Stimulated activated CD4-positive, alpha-beta T cell treated with anti-CD3 and anti-CD28 coated beads, Interleukin-1b, Interleukin-23, amount 100 ng/mL, for 1 hour (primary cell): ENCODE data around the gene PNMA6E.

Experiments used
- DNase-seq, 2 donors: peaks; one replicate each; pipeline ENCODE4 v3.0.0-alpha.2; 2020; ENCODE audit warnings: low read depth in 2 of 2

The PNMA6E gene

GRCh38 chrX:153435845-153436244 lies 34.7 kb upstream of the PNMA6E start:
- no peak for DNase-seq

DNA sequence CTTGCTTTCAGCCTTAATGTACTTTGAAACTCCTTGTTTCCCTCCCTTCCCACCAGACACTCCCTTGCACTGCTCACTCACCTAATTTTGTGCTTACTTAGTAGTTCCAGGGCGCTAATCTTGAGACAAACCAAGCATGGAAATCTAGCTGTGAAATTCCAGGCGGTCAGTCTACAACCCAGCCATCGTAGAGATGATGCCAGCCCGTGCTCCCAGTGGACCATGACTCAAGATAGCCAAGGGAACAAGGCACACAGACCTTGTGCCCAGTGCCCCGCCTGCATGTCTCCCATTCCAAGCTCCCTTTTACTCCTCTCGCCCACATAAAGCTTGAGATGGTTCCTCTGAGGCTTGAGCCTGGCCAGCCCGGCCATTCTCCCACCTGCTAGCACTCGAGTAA lies 33.7 kb upstream of the PNMA6E start:
- no peak for DNase-seq

DNA sequence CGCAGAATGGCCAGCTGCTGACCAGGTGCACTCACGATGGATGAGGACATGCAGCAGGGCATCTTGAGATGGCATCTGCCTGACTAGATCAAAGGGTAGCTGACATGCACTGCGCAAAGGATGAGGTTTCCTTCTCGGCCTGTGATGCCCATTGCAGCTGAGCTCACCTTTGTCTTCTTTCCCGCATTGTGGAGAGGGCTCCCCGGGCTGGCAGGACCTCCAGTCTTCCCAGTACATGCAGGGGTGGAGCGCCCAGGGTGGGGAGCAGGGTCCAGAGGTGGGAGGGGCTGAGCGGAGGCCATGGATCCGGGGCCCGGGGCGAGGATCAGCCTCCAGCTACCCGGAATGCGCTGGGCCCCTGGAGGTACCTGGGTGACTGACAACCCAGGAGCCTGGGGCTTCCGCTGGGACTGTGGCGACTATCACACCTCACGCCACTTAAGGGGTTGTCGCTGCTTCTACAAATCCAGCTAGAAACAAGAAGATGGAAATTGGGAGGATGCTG lies 32.7 kb upstream of the PNMA6E start:
- no peak for DNase-seq

DNA sequence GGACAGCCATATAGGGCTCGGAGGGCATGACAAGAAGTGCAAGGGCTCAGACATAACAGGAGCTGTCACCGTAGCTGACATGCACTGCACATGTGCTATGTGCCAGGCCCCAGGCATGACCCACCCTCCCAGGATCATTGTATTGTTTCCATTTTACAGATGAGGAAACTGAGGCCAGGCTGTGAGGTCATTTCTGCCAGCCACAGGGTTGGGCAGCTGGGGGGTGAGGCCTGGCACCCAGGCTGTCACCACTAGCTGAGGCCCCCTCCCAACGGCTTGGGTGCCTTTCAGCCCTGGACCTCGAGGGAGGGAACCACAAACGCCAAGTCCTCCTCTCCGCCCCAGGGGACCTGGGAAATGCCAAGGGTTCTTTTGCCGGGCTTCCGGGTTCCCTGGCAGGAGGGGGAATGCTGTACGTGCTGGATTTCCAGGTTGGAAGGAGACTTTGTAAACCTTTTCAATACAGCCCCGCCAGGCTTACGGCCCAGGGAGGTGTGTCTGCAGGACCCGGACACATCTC lies 32.1 kb upstream of the PNMA6E start:
- no peak for DNase-seq

DNA sequence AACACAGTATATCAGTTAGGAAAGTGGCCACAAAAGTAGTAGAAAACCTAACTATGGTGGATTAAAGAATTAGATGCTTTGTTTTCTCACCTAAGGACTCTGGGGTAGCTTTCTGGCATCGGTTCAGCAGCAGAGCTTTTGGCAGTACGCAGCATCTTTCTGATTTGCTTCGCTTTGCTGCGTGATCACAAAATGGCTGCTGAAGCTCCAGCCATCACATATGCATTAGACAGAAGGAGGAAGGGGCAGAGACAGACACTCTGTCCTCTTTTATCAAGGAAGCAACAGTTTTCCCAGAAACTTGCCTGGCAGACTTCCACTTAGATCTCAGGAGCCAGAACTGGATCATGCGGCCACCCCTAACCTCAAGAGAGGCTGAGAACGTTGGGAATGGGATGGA lies 29.6 kb upstream of the PNMA6E start:
- DNase-seq, result no peak

GRCh38 chrX:153426204-153426603 lies 25.1 kb upstream of the PNMA6E start:
- no peak for DNase-seq

- DNase-seq, result no peak
Measured at GRCh38 chrX:153423652-153424051, 22.5 kb upstream of the PNMA6E start.

DNA sequence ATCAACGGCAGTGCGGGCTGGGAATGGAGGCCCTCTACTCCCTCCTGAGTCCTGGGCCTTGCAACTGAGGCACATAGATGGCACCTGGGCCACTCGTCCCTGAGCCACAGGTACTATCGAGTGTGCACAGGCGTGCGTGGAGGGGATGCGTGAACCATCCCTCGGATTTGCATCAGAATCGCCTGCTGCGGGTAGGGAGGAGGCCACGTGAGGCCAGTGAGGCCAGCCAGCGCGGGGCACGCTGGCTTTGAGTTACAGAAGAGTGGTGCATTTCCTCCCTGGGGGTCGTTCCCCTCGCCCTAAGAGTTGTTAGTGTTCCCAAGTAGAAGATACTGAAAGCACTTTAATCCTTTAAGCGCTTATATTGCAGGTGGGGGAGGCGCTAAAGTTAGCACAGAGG lies 20.7 kb upstream of the PNMA6E start:
- DNase-seq, result no peak

DNA sequence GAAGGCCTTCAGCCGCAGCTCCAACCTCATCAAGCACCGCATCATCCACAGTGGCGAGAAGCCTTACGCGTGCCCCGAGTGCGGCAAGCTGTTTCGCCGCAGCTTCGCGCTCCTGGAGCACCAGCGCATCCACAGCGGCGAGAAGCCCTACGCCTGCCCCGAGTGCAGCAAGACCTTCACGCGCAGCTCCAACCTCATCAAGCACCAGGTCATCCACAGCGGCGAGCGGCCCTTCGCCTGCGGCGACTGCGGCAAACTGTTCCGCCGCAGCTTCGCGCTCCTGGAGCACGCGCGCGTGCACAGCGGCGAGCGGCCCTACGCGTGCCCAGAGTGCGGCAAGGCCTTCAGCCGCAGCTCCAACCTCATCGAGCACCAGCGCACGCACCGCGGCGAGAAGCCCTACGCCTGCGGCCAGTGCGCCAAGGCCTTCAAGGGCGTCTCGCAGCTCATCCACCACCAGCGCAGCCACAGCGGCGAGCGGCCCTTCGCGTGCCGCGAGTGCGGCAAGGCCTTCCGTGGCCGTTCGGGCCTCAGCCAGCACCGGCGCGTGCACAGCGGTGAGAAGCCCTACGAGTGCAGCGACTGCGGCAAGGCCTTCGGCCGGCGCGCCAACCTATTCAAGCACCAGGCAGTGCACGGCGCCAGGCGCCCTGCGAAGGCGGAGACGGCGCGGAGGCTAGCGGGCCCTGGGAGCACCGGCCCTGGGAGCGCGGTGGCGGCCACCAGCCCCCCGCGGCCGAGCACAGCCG lies 19.9 kb upstream of the PNMA6E start:
- DNase-seq, result no peak

GRCh38 chrX:153417637-153418036 lies 16.5 kb upstream of the PNMA6E start:
- DNase-seq, result no peak

- DNase-seq, result no peak
Measured at GRCh38 chrX:153416781-153417450, 15.8 kb upstream of the PNMA6E start.

GRCh38 chrX:153414856-153415510 lies 13.8 kb upstream of the PNMA6E start:
- no peak for DNase-seq

GRCh38 chrX:153413731-153414130 lies 12.6 kb upstream of the PNMA6E start:
- no peak for DNase-seq

DNA sequence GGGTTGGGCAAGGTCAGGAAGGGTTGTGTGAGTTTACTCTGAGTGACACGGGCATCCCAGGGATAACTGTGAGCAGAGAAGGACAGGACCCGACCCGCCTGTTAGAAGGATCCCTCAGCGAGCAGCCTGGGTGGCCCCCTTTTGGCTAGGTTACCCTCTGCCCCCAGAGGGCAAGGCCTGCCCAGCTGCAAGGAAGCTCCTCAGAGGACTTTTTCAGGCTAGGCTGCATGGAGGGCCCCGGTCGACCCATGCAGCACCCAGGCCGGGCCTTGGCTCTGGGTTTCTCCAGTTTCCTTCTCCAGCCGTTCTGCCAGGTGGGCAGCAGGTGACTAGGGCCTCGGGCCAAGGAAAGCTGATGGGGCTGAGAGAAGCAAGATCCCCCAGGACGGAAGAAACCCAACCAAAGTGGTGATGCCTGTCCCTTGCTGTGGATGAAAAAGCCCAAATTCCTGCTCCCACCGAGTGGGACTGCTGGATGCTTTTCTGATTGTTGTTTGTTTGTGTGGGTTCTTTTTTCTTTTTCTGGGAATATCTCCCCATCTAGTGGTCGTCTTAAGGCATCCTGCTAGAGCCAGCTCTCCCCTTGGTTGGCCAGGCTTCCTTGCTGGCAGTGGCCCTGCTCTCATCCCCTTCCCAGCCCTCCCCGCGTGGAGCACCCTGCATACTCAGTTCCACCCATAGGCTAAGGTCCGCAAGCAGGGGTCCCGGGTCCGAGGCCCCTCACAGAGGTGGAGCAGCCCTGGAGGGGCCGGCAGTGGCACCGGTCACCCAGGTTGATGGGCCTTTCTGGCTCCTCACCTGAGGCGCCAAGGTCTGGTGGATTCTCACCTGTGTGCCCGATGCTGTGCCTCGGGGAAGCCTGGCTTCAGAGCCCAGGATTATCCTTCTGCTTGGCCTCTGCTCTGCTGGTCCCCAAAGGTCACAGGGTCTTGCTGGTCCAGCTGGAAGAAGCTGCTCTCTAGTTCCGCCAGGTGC lies 11.9 kb upstream of the PNMA6E start:
- no peak for DNase-seq

- no peak for DNase-seq
Measured at GRCh38 chrX:153411988-153412574, 10.9 kb upstream of the PNMA6E start.

- DNase-seq, result no peak
Measured at GRCh38 chrX:153411255-153411987, 10.3 kb upstream of the PNMA6E start, which contains the start of gene ZFP92. Gene ZFP92 (plus strand): TSS chrX:153411472. CDS start chrX:153418323, 6,851 bp downstream.

- DNase-seq, result no peak
Measured at GRCh38 chrX:153410888-153411254, 9.7 kb upstream of the PNMA6E start.

DNA sequence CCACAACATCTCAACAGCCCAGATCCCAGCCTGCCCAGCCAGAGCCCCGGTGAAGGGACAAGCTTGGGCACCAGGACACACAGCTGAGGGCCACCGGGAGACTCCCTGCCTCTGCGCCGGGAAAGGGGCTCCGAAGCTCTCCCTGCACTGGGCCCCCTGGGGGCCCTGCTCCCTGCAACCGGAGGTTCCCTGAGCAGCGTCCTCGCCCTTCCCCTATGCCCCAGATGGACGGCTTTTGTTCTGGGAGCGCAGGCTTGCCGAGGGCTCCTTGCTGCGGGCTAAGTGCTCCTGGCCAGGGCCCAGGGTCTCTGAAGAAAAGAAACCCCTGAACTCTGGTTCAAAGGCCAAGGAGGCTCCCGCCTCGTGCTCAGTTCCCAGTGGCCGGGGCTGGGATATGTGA lies 9.2 kb upstream of the PNMA6E start:
- DNase-seq, result no peak

GRCh38 chrX:153409414-153410101 lies 8.4 kb upstream of the PNMA6E start:
- no peak for DNase-seq
